H1 (cell line): Measurements from ENCODE around the gene PGGHG. TPM values are rescaled to one million over a fixed set of nuclear protein-coding genes. Genes with fewer than 3 reads are reported as not detected.

Experiments used
- CTCF ChIA-PET: fragments of 300-600 bp; sonication (Branson Sonifier 250); formaldehyde crosslinking; loops from one replicate; lab custom pipeline; 2021; ENCODE audit not compliant: partially characterized antibody; lab: Charles Lee
- POLR2A ChIA-PET: fragments of 300-600 bp; sonication (Branson Sonifier 250); formaldehyde crosslinking; loops from one replicate; lab custom pipeline; 2021; ENCODE audit warnings: inconsistent platforms; ENCODE audit not compliant: partially characterized antibody; lab: Charles Lee
- DNase-seq, 2 experiments: peaks; one replicate each; pipeline versions ENCODE4 v3.0.0 to v3.0.0-alpha.2; 2010 to 2022; ENCODE audit warnings: low spot score in 2 of 2, low read depth in 1 of 2, mixed read lengths in 1 of 2
- FAIRE-seq: peaks from 2 replicates; lab custom pipeline; 2011; peaks lifted over from hg19 to GRCh38; lab: Jason Lieb, UNC
- H2AFZ ChIP-seq: 2 replicates; pipeline ENCODE4 v1.8.1; 2012; ENCODE audit warnings: low read length, inconsistent platforms
- H2AK5ac ChIP-seq: 2 replicates; pipeline ENCODE4 v1.6.1; 2013; ENCODE audit warnings: low read depth, low read length
- H2BK120ac ChIP-seq: replicated peaks from 2 replicates; pipeline ENCODE3; 2013; ENCODE audit warnings: low read depth, low read length, inconsistent platforms
- H2BK12ac ChIP-seq: 2 replicates; pipeline ENCODE4 v1.6.1; 2013; ENCODE audit warnings: low read depth, low read length
- H2BK15ac ChIP-seq: 2 replicates; pipeline ENCODE4 v1.6.1; 2013; ENCODE audit warnings: low read length
- H2BK20ac ChIP-seq: 2 replicates; pipeline ENCODE4 v1.6.1; 2013; ENCODE audit warnings: low read length
- H2BK5ac ChIP-seq: 2 replicates; pipeline ENCODE4 v1.6.1; 2013; ENCODE audit warnings: low read depth, low read length
- H3K14ac ChIP-seq: 2 replicates; pipeline ENCODE4 v1.6.1; 2013; ENCODE audit warnings: inconsistent platforms; ENCODE audit not compliant: insufficient read length
- H3K18ac ChIP-seq: 2 replicates; pipeline ENCODE4 v1.6.1; 2013; ENCODE audit warnings: low read length; ENCODE audit errors: extremely low read depth
- H3K23ac ChIP-seq: 2 replicates; pipeline ENCODE4 v1.6.1; 2013; ENCODE audit warnings: inconsistent platforms; ENCODE audit not compliant: insufficient read length
- H3K23me2 ChIP-seq: 2 replicates; pipeline ENCODE4 v1.6.1; 2013; ENCODE audit warnings: low read depth, low read length
- H3K27ac ChIP-seq: 2 replicates; pipeline ENCODE4 v1.6.1; 2011; ENCODE audit warnings: low read depth, low read length, inconsistent platforms
- H3K27me3 ChIP-seq, 4 experiments: replicated peaks in 1 of 4; 1 replicate in 1 of 4; 2 replicates in 3 of 4; pipeline versions ENCODE4 v1.6.1 to v1.8.1; 2011 to 2013; ENCODE audit warnings: low read length in 3 of 4, mild to moderate bottlenecking in 3 of 4, inconsistent platforms in 2 of 4, mixed read lengths in 2 of 4, moderate library complexity in 1 of 4; ENCODE audit not compliant: control insufficient read depth in 3 of 4, insufficient read depth in 3 of 4; ENCODE audit errors: extremely low read depth in 1 of 4
- H3K36me3 ChIP-seq, 4 experiments: 2 replicates each; pipeline versions ENCODE4 v1.6.1 to v1.8.1; 2011 to 2013; ENCODE audit warnings: mild to moderate bottlenecking in 4 of 4, low read length in 3 of 4, moderate library complexity in 2 of 4, control low read depth in 1 of 4, inconsistent platforms in 1 of 4; ENCODE audit not compliant: insufficient read depth in 4 of 4, control insufficient read depth in 2 of 4
- H3K4ac ChIP-seq: replicated peaks from 2 replicates; pipeline ENCODE3; 2013; ENCODE audit warnings: low read length, low read depth, mixed read lengths, inconsistent platforms; ENCODE audit not compliant: insufficient read length
- H3K4me1 ChIP-seq, 4 experiments: replicated peaks in 1 of 4; 1 replicate in 1 of 4; 2 replicates in 3 of 4; pipeline versions ENCODE4 v1.6.1 to v1.8.1; 2011 to 2013; ENCODE audit warnings: low read length in 3 of 4, inconsistent platforms in 2 of 4, mixed read lengths in 1 of 4; ENCODE audit not compliant: insufficient read depth in 4 of 4, control insufficient read depth in 3 of 4
- H3K4me2 ChIP-seq, 2 experiments: 2 replicates each; pipeline versions ENCODE4 v1.6.1 to v1.8.1; 2011 to 2013; ENCODE audit warnings: low read depth in 2 of 2, low read length in 2 of 2, control low read depth in 1 of 2, inconsistent platforms in 1 of 2, mild to moderate bottlenecking in 1 of 2; ENCODE audit not compliant: insufficient read depth in 1 of 2
- H3K4me3 ChIP-seq, 4 experiments: fragments of 200-600, 300-600 bp in 1 of 4; sonication (generic), shearing (Covaris generic), sonication (Bioruptor Twin) in 1 of 4; 2 replicates each; pipeline versions ENCODE4 v1.5.1 to v1.8.1; 2011 to 2016; ENCODE audit warnings: low read length in 4 of 4, low read depth in 3 of 4, control low read depth in 2 of 4, inconsistent platforms in 2 of 4, mild to moderate bottlenecking in 2 of 4, mixed read lengths in 1 of 4, moderate library complexity in 1 of 4; ENCODE audit not compliant: insufficient read depth in 2 of 4; ENCODE audit errors: extremely low read depth in 1 of 4
- H3K56ac ChIP-seq: replicated peaks from 2 replicates; pipeline ENCODE3; 2013; ENCODE audit warnings: low read depth, mild to moderate bottlenecking, mixed read lengths, low read length, inconsistent platforms; ENCODE audit not compliant: insufficient read length
- H3K79me1 ChIP-seq: 2 replicates; pipeline ENCODE4 v1.6.1; 2013; ENCODE audit warnings: low read depth, low read length, control low read depth
- H3K79me2 ChIP-seq, 2 experiments: 2 replicates each; pipeline versions ENCODE4 v1.6.1 to v1.8.1; 2012 to 2013; ENCODE audit warnings: low read length in 2 of 2, mild to moderate bottlenecking in 2 of 2, inconsistent platforms in 1 of 2; ENCODE audit not compliant: insufficient read depth in 2 of 2, control insufficient read depth in 1 of 2
- H3K9ac ChIP-seq, 4 experiments: replicated peaks in 1 of 4; 1 replicate in 1 of 4; 2 replicates in 3 of 4; pipeline versions ENCODE4 v1.6.1 to v1.8.1; 2011 to 2013; ENCODE audit warnings: low read depth in 3 of 4, low read length in 3 of 4, control low read depth in 2 of 4, mild to moderate bottlenecking in 2 of 4, moderate library complexity in 2 of 4, inconsistent platforms in 1 of 4; ENCODE audit errors: extremely low read depth in 1 of 4
- H3K9me3 ChIP-seq, 2 experiments: 2 replicates each; pipeline versions ENCODE4 v1.6.1 to v1.8.1; 2012 to 2013; ENCODE audit warnings: mild to moderate bottlenecking in 2 of 2, moderate library complexity in 2 of 2, control low read depth in 1 of 2, inconsistent platforms in 1 of 2, low read depth in 1 of 2, low read length in 1 of 2, mixed read lengths in 1 of 2; ENCODE audit not compliant: insufficient read depth in 2 of 2
- H4K20me1 ChIP-seq, 2 experiments: replicated peaks in 1 of 2; 2 replicates each; pipeline versions ENCODE3 to v1.8.1; 2011 to 2013; ENCODE audit warnings: inconsistent platforms in 2 of 2, low read length in 2 of 2, mild to moderate bottlenecking in 1 of 2; ENCODE audit not compliant: insufficient read depth in 2 of 2, control insufficient read depth in 1 of 2
- H4K5ac ChIP-seq: 2 replicates; pipeline ENCODE4 v1.6.1; 2013; ENCODE audit warnings: low read length, low read depth, mixed read lengths, inconsistent platforms; ENCODE audit not compliant: insufficient read length
- H4K8ac ChIP-seq: 2 replicates; pipeline ENCODE4 v1.8.0; 2013; ENCODE audit warnings: mild to moderate bottlenecking, moderate library complexity, low read length, inconsistent platforms; ENCODE audit not compliant: insufficient read depth; ENCODE audit errors: extremely low read depth
- H4K91ac ChIP-seq: replicated peaks from 2 replicates; pipeline ENCODE3; 2013; ENCODE audit warnings: low read length, mixed read lengths, inconsistent platforms; ENCODE audit not compliant: insufficient read length
- CBX8 ChIP-seq: fragments of 300-800, 300-1000 bp; sonication (generic); IDR thresholded peaks from 2 replicates; pipeline ENCODE4 v1.7.1; 2016; ENCODE audit warnings: low read depth, low read length, borderline replicate concordance
- CHD1 ChIP-seq: IDR thresholded peaks from 2 replicates; pipeline ENCODE4 v1.6.1; 2012; ENCODE audit warnings: low read depth, low read length, improper control_type of control experiment
- KDM4A ChIP-seq: IDR thresholded peaks from one replicate; pipeline ENCODE4 v1.7.1; 2012; ENCODE audit warnings: low read depth, mild to moderate bottlenecking, moderate library complexity, low read length, inconsistent platforms; ENCODE audit not compliant: severe bottlenecking
- RAD21 ChIP-seq, 2 experiments: IDR thresholded peaks in 1 of 2; conservative IDR thresholded peaks in 1 of 2; 2 replicates each; pipeline ENCODE4 v1.6.1; 2011; ENCODE audit warnings: low read depth in 2 of 2, low read length in 2 of 2, improper control_type of control experiment in 1 of 2, inconsistent platforms in 1 of 2, mild to moderate bottlenecking in 1 of 2, moderate library complexity in 1 of 2
- RNF2 ChIP-seq: fragments of 200-900, 300-1000 bp; sonication (generic); IDR thresholded peaks from 2 replicates; pipeline ENCODE4 v1.7.1; 2016; ENCODE audit warnings: borderline replicate concordance, low read depth, mild to moderate bottlenecking, antibody characterized with exemption, low read length; ENCODE audit not compliant: poor library complexity, severe bottlenecking; ENCODE audit errors: missing control alignments
- SIX5 ChIP-seq: IDR thresholded peaks from 2 replicates; pipeline ENCODE4 v1.6.1; 2011; ENCODE audit warnings: mild to moderate bottlenecking, low read depth, low read length
- SUZ12 ChIP-seq: fragments of 200-600 bp; sonication (generic); IDR thresholded peaks from 2 replicates; pipeline ENCODE4 v1.6.1; 2012; ENCODE audit warnings: mild to moderate bottlenecking, inconsistent platforms, low read length, moderate library complexity, mixed read lengths
- TAF7 ChIP-seq: optimal IDR thresholded peaks from 2 replicates; pipeline ENCODE3; 2011; ENCODE audit warnings: low read depth, mild to moderate bottlenecking, inconsistent platforms, low read length, moderate library complexity, borderline replicate concordance
- ZNF274 ChIP-seq: IDR thresholded peaks from 2 replicates; pipeline ENCODE4 v1.7.0; 2012; ENCODE audit warnings: low read length, borderline replicate concordance; ENCODE audit errors: extremely low read depth
- WGBS, 2 experiments: shearing (Covaris generic) in 1 of 2; methylation state at CpG; one replicate each; pipeline versions ENCODE4 v1.1.6 to v1.1.7; 2013 to 2015; ENCODE audit warnings: low lambda C conversion rate in 2 of 2, mixed read lengths in 2 of 2, inconsistent platforms in 1 of 2, low coverage in 1 of 2, missing lambda C conversion rate in 1 of 2; ENCODE audit not compliant: insufficient replicate concordance in 2 of 2, insufficient coverage in 1 of 2, insufficient read length in 1 of 2; ENCODE audit errors: extremely low coverage in 1 of 2, missing lambda C conversion rate in 1 of 2; 5-methylcytosine and 5-hydroxymethylcytosine counted together
- polyA plus RNA-seq, 7 experiments: library from polyadenylated mRNA; depleted of rRNA in 3 of 7; stranded (reverse) in 5 of 7; unstranded in 2 of 7; fragments of >200 nt in 5 of 7; fragments of 200-250 nt in 2 of 7; gene quantifications; 1 replicate in 5 of 7; 2 replicates in 1 of 7; 4 replicates in 1 of 7; pipeline versions ENCODE4 v1.2.1 to v1.2.3, GENCODE V29; 2011 to 2013; ENCODE audit warnings: missing spikeins in 2 of 7, mixed read lengths in 2 of 7
- total RNA-seq: library from RNA; stranded (reverse); fragmentation: NEBNext Ultra II Directional; extraction: Animal tissue kit (Norgen Biotek cat#: 25700); gene quantifications from 2 replicates; pipeline ENCODE4 v1.2.1, GENCODE V29; 2021
- TF ChIP-seq, protein P1 (sequence below), 3 experiments: IDR thresholded peaks; 1 replicate in 2 of 3; 2 replicates in 1 of 3; pipeline versions ENCODE4 v1.5.1 to v1.6.1; 2011; ENCODE audit warnings: low read length in 3 of 3, mild to moderate bottlenecking in 3 of 3, inconsistent platforms in 2 of 3, low read depth in 1 of 3, moderate library complexity in 1 of 3; ENCODE audit not compliant: insufficient read depth in 1 of 3; ENCODE audit errors: control extremely low read depth in 1 of 3

The PGGHG gene
- total and polyA plus RNA-seq, 2 of the 8 experiments (the other 6 are each of a cell fraction or from before 2014, with no cell fraction given): 34.8 to 60.7 TPM

DNA sequence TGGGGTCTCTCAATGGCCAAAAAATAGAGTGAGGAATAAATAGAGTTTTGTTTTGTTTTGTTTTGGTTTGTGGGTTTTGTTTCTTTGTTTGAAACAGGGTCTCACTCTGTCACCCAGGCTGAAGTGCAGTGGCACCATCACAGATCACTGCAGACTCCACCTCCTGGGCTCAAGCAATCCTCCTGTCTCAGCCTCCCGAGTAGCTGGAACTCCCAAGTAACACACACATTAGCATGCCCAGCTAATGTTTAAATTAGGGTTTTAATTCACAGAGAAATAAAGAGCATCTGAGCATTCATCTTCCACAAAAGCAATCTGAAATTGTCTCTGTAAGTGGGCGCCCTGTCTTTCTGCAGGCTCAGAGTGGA lies 40.9 kb downstream of the PGGHG start:
- Histone ChIP-seq H3K4me2 (no peak overlapping the region), H3K36me3 (no peaks in the 10 kb centered on the region), H4K91ac (no peak overlapping the region), H3K14ac (no peak overlapping the region), H2BK15ac (no peak overlapping the region), H2AFZ (no peak overlapping the region), H3K18ac (no peak overlapping the region), H4K5ac (no peak overlapping the region), H2BK120ac (no peak overlapping the region), H3K4me3 (no peak overlapping the region), H3K56ac (no peak overlapping the region), H3K9me3 (peaks cover 10 to 11% of the 10 kb centered on the region in 2 experiments; a peak in 3 of 4 replicates), H2BK20ac (peak overlapping the region; percentile 4; the same call in 1 of the 2 replicates), H3K27me3 (no peaks in the 10 kb centered on the region), H3K27ac (no peak overlapping the region), H3K79me1 (no peaks in the 10 kb centered on the region), H3K4me1 (peaks cover 3 to 20% (median 12%) of the 10 kb centered on the region in 4 experiments), H3K23ac (no peak overlapping the region), H2AK5ac (no peak overlapping the region), H2BK12ac (no peak overlapping the region), H3K4ac (no peak overlapping the region), H3K23me2 (no peaks in the 10 kb centered on the region), H2BK5ac (no peak overlapping the region), H4K8ac (no peak overlapping the region), H3K9ac (no peak overlapping the region), H4K20me1 (no peaks in the 10 kb centered on the region), H3K79me2 (no peaks in the 10 kb centered on the region)
- CTCF ChIA-PET: interaction anchor here (1.0 to 3.9 kb wide), 8 partner anchors 8 to 79 kb away, joined by 3 to 12 read pairs (median 6); no protein-coding TSS in a partner anchor
- DNase-seq (no peak), FAIRE-seq (no peak)
- POLR2A ChIA-PET: interaction anchor here (0.7 to 2.6 kb wide), 9 partner anchors 10 to 41 kb away, joined by 3 to 11 read pairs (median 3); partner anchors contain the start of gene PGGHG
- 89% methylated on average over 2 of the region's 2 CpGs; no CpG with 5 or more reads in 1 of the 2 experiments for WGBS, 2 experiments
- TF ChIP-seq RAD21 (IDR thresholded peaks at IDR 0.05 in 1 of 2, conservative IDR thresholded peaks at IDR 0.05 in 1 of 2; ENCODE audit: low read depth in 2 of 2, low read length in 2 of 2) (no peak), CHD1 (no peak), SIX5 (no peak), TAF7 (no peak), RNF2 (no peak), SUZ12 (no peak), CBX8 (no peak), KDM4A (no peak), ZNF274 (no peak)
- TF ChIP-seq, protein P1, sequence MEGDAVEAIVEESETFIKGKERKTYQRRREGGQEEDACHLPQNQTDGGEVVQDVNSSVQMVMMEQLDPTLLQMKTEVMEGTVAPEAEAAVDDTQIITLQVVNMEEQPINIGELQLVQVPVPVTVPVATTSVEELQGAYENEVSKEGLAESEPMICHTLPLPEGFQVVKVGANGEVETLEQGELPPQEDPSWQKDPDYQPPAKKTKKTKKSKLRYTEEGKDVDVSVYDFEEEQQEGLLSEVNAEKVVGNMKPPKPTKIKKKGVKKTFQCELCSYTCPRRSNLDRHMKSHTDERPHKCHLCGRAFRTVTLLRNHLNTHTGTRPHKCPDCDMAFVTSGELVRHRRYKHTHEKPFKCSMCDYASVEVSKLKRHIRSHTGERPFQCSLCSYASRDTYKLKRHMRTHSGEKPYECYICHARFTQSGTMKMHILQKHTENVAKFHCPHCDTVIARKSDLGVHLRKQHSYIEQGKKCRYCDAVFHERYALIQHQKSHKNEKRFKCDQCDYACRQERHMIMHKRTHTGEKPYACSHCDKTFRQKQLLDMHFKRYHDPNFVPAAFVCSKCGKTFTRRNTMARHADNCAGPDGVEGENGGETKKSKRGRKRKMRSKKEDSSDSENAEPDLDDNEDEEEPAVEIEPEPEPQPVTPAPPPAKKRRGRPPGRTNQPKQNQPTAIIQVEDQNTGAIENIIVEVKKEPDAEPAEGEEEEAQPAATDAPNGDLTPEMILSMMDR (IDR thresholded peaks at IDR 0.05; ENCODE audit: control extremely low read depth in 1 of 3, insufficient read depth in 1 of 3, low read depth in 1 of 3, low read length in 3 of 3): no peak
